Pancreas (tissue), 10 donors: ENCODE measurements around the gene HOXA10. TPM values are rescaled to one million over a fixed set of nuclear protein-coding genes. Genes with fewer than 3 reads are reported as not detected.

ENCODE experiments used
- ATAC-seq, 4 donors: fragments of 200-7000 bp; cut with Tn5 transposase; one replicate each; pipeline versions ENCODE4 v1.8.0 to v1.9.1; 2020; ENCODE audit warnings: mild to moderate bottlenecking in 4 of 4, moderate library complexity in 4 of 4
- DNase-seq, 6 donors: peaks; one replicate each; pipeline ENCODE4 v3.0.0-alpha.2; 2020
- FAIRE-seq: peaks from 2 replicates; lab custom pipeline; 2012; peaks lifted over from hg19 to GRCh38; lab: Jason Lieb, UNC
- H3K27ac ChIP-seq, 4 donors: fragments of 200-600 bp; sonication (generic); 1 replicate in 3 of 4; 2 replicates in 1 of 4; pipeline versions ENCODE4 v1.5.0 to v1.8.0; 2020
- H3K27me3 ChIP-seq, 4 donors: fragments of 200-600 bp; one replicate each; pipeline ENCODE4 v1.8.0; 2021
- H3K36me3 ChIP-seq, 3 donors: fragments of 200-600 bp; sonication (generic) in 1 of 3; one replicate each; pipeline versions ENCODE4 v1.5.0 to v1.8.0; 2020 to 2021
- H3K4me1 ChIP-seq, 3 donors: fragments of 200-600 bp; one replicate each; pipeline ENCODE4 v1.8.0; 2021
- H3K4me3 ChIP-seq, 4 donors: fragments of 200-600 bp; sonication (generic) in 2 of 4; one replicate each; pipeline versions ENCODE4 v1.5.0 to v1.8.0; 2020 to 2021
- H3K9me3 ChIP-seq, 4 donors: fragments of 200-600 bp; one replicate each; pipeline ENCODE4 v1.8.0; 2021
- WGBS, 2 donors: extraction: QIAGEN DNeasy Blood & Tissue Kit; methylation state at CpG; one replicate each; pipeline ENCODE4 v1.1.7; 2013; 5-methylcytosine and 5-hydroxymethylcytosine counted together
- intact Hi-C, 3 donors: fragments of 100-400 bp; cut with DNase I; formaldehyde crosslinking; loops; one replicate each; pipeline versions ENCODE4 v1.11.1 to v1.14.2; 2022
- polyA plus RNA-seq, 2 donors: library from polyadenylated mRNA; stranded (reverse); fragments of 200-250 nt; gene quantifications; one replicate each; pipeline ENCODE4 v1.2.3, GENCODE V29; 2013
- total RNA-seq, 6 donors: library from RNA; stranded (reverse); fragmentation: NEBNext Ultra II Directional in 4 of 6; extraction: Animal tissue kit (Norgen Biotek cat#: 25700) in 4 of 6; gene quantifications; one replicate each; pipeline versions ENCODE4 v1.2.1 to v1.2.4, GENCODE V29; 2021 to 2023
- TF ChIP-seq, protein P1 (sequence below), 4 donors: fragments of 200-600 bp; sonication (generic) in 3 of 4; IDR thresholded peaks; one replicate each; pipeline versions ENCODE4 v1.5.0 to v1.8.0; 2021; ENCODE audit warnings: antibody characterized with exemption in 4 of 4
- donor health status: healthy with polysubstance abuse.
- donor health status: DM: no; HTN: no; CAD: no; lungs with moderate emphysema.
- donor health status: DM: no; HTN: no; CAD: no.
- donor health status: control.
- donor health status: control.
- donor health status: Bipolar disorder and iron deficiency.
- donor health status: DM: yes; HTN: yes; CAD: no.
- donor health status: DM: no; HTN: no; CAD: no.
- donor health status: DM: no; HTN: no; CAD: no.
- donor health status: DM: yes; HTN: yes; CAD: no.

Gene HOXA10
- total and polyA plus RNA-seq, 8 donors = 0.09 to 0.18 (median 0.14) TPM; not detected in 4

DNA sequence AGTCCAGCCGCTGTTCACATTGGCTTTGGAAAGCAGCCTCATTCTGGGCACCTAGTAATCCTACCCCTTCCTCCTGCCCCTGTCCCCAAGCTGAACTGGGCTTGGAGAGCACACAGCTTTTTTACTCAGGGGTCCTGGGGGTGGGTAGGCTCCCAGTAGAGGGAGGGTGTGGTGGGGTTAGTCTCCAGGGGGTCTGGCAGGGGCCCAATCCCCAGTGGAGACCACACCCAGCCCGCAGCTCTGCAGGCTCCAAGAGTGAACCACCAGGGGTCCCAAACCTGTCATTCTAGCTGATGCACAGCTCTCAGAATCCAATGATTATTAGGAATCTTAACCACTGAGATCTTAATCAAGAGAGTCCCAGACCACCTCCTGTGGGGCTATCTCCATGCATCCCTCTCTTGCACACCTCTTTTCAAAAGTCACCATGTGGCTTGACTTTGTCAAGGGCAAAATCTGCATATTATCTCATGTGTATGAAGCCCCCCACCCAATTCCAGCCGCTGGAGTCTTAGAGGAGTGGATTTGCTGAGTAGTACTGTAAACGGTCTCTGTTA lies 8.2 kb upstream of the HOXA10 start:
- WGBS, 2 donors = 23 to 27% methylated on average over 4 of the region's 4 CpGs
- peaks cover 7 to 89% (median 29%) of the 10 kb centered on the region in 4 donors for H3K27me3 ChIP-seq
- TF ChIP-seq, protein P1, sequence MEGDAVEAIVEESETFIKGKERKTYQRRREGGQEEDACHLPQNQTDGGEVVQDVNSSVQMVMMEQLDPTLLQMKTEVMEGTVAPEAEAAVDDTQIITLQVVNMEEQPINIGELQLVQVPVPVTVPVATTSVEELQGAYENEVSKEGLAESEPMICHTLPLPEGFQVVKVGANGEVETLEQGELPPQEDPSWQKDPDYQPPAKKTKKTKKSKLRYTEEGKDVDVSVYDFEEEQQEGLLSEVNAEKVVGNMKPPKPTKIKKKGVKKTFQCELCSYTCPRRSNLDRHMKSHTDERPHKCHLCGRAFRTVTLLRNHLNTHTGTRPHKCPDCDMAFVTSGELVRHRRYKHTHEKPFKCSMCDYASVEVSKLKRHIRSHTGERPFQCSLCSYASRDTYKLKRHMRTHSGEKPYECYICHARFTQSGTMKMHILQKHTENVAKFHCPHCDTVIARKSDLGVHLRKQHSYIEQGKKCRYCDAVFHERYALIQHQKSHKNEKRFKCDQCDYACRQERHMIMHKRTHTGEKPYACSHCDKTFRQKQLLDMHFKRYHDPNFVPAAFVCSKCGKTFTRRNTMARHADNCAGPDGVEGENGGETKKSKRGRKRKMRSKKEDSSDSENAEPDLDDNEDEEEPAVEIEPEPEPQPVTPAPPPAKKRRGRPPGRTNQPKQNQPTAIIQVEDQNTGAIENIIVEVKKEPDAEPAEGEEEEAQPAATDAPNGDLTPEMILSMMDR (IDR thresholded peaks at IDR 0.05) = no peak
- no peaks in the 10 kb centered on the region for H3K9me3 ChIP-seq
- no peak for ATAC-seq
- H3K4me1 ChIP-seq = peaks cover 0 to 6% (median 0%) of the 10 kb centered on the region in 3 donors
- FAIRE-seq = no peak
- DNase-seq = peak in 4 of 6 donors; percentile 5 to 21 (median 8)
- intact Hi-C loops = no loop called here
- H3K27ac ChIP-seq = no peak overlapping the region
- H3K36me3 ChIP-seq = no peaks in the 10 kb centered on the region
- H3K4me3 ChIP-seq = no peak overlapping the region

DNA sequence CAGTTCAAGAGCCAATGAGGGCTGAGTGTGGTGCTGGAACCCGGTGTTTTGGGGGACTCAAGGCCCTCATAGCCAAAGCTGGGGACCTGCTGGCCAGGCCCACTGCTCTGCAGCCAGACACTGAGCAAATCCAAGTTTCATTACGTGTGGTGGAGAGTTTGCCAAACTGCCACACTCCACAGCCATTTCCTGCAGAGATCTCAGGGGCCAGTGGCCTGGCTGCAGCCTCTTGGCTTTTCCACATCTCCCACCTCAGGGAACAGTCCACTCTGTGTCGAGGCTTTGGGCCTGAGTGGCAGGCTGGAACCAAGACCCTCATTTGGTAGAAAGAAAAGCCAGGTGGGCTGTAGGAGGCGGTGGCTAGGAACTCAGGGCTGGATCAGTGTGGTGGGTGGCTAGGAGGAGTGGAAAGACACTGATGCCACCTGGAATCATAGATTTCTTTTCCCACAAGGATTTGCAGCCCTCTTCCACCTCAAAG lies 7.7 kb upstream of the HOXA10 start:
- DNase-seq (peak in 2 of 6 donors; percentile 3 to 41), FAIRE-seq (no peak), ATAC-seq (no peak)
- Histone ChIP-seq H3K4me1 (peaks cover 0 to 6% (median 0%) of the 10 kb centered on the region in 3 donors), H3K4me3 (no peak overlapping the region), H3K27ac (no peak overlapping the region), H3K36me3 (no peaks in the 10 kb centered on the region), H3K27me3 (peaks cover 7 to 88% (median 28%) of the 10 kb centered on the region in 4 donors), H3K9me3 (no peaks in the 10 kb centered on the region)
- intact Hi-C loops = no loop called here
- TF ChIP-seq, protein P1 (IDR thresholded peaks at IDR 0.05) = no peak
- WGBS, 2 donors = 41 to 47% methylated on average over 4 of the region's 4 CpGs

GRCh38 chr7:27180431-27181420 lies 6.6 kb upstream of the HOXA10 start:
- Histone ChIP-seq H3K4me1 (peaks cover 0 to 6% (median 0%) of the 10 kb centered on the region in 3 donors), H3K9me3 (no peaks in the 10 kb centered on the region), H3K27me3 (peaks cover 7 to 88% (median 26%) of the 10 kb centered on the region in 4 donors), H3K4me3 (no peak overlapping the region), H3K36me3 (no peaks in the 10 kb centered on the region), H3K27ac (no peak overlapping the region)
- TF ChIP-seq, protein P1 (IDR thresholded peaks at IDR 0.05) = no peak
- ATAC-seq (no peak), DNase-seq (peak in 3 of 6 donors; percentile 7 to 52 (median 41)), FAIRE-seq (no peak)
- intact Hi-C loops = no loop called here
- 49 to 51% methylated on average over 12 of the region's 12 CpGs for WGBS, 2 donors

GRCh38 chr7:27179503-27180430 lies 5.6 kb upstream of the HOXA10 start:
- TF ChIP-seq, protein P1 (IDR thresholded peaks at IDR 0.05) = peak; percentile 37 to 60 (median 45)
- Histone ChIP-seq H3K27me3 (peaks cover 7 to 82% (median 25%) of the 10 kb centered on the region in 4 donors), H3K4me3 (no peak overlapping the region), H3K9me3 (no peaks in the 10 kb centered on the region), H3K27ac (no peak overlapping the region), H3K36me3 (no peaks in the 10 kb centered on the region), H3K4me1 (peaks cover 0 to 6% (median 0%) of the 10 kb centered on the region in 3 donors)
- ATAC-seq = peak; percentile 59 to 76 (median 73)
- DNase-seq = peak in 4 of 6 donors; percentile 46 to 84 (median 58)
- no peak for FAIRE-seq
- intact Hi-C loops = no loop called here
- 8% methylated on average over 56 of the region's 56 CpGs for WGBS, 2 donors
